Lower leg skin (tissue), 3 donors: ENCODE results near the gene PARPBP.

Source experiments
- CTCF ChIP-seq, 3 donors: fragments of 450-650 bp; IDR thresholded peaks; one replicate each; pipeline ENCODE4 v1.5.1; 2016; ENCODE audit warnings: antibody characterized with exemption in 3 of 3, mild to moderate bottlenecking in 3 of 3, moderate library complexity in 2 of 3
- POLR2A ChIP-seq, 2 donors: fragments of 450-650 bp; IDR thresholded peaks; one replicate each; pipeline ENCODE4 v1.6.1; 2016 to 2017; ENCODE audit warnings: antibody characterized with exemption in 2 of 2, mild to moderate bottlenecking in 1 of 2, moderate library complexity in 1 of 2

DNA sequence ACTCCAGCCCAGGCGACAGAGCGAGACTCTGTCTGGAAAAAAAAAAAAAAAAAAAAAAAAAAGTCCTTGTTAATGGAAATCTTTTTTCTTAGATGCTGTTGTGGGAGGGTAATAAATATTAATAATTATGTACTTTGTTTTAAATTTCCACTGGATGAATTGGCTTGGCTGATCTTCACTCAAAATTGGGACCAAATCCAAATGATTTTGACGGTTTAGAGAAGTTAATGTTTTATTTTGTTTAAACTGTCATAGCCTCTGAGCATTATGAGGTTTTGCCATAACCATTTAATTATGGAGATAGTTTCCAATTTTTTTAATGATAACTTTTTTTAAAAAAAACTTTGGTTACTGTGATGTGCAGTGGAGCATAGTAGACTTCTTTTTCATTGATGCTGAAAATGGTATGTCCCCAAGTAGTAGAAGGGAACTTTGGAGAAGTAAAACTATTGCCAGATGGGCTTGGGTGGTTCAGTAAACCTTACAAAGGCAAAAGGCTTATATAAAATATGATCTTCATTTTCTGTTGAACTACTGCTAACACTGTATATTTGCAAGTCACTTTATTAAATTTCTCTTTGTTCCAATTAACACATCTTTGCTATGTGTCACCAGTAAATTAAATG lies 81.6 kb downstream of the PARPBP start:
- no peak for TF ChIP-seq CTCF (IDR thresholded peaks at IDR 0.05)
- TF ChIP-seq POLR2A (IDR thresholded peaks at IDR 0.05) = no peak
